Testis (tissue), 3 donors: ENCODE results near the gene PFDN2. TPM values are rescaled to one million over a fixed set of nuclear protein-coding genes. Genes with fewer than 3 reads are reported as not detected.

Experiments
- DNase-seq: peaks from one replicate; pipeline ENCODE4 v3.0.0-alpha.2; 2019
- H3K27ac ChIP-seq, 2 donors: fragments of 200-600 bp; sonication (generic); one replicate each; pipeline ENCODE4 v1.5.1; 2019
- H3K27me3 ChIP-seq: fragments of 200-600 bp; sonication (generic); one replicate; pipeline ENCODE4 v1.5.1; 2019
- H3K36me3 ChIP-seq: fragments of 200-600 bp; sonication (generic); one replicate; pipeline ENCODE4 v1.5.1; 2017; ENCODE audit warnings: low read depth; ENCODE audit errors: missing control alignments
- H3K4me1 ChIP-seq: fragments of 200-600 bp; sonication (generic); one replicate; pipeline ENCODE4 v1.5.1; 2019
- H3K4me3 ChIP-seq, 2 donors: fragments of 200-600 bp; sonication (generic); one replicate each; pipeline ENCODE4 v1.5.1; 2017 to 2019
- H3K9me3 ChIP-seq: fragments of 200-600 bp; sonication (generic); one replicate; pipeline ENCODE4 v1.5.1; 2017
- CTCF ChIP-seq, 3 experiments: fragments of 450-650 bp in 2 of 3; fragments of 200-600 bp in 1 of 3; sonication (generic) in 1 of 3; IDR thresholded peaks; one replicate each; pipeline ENCODE4 v1.5.1; 2016 to 2019; ENCODE audit warnings: antibody characterized with exemption in 3 of 3, mild to moderate bottlenecking in 2 of 3, moderate library complexity in 1 of 3
- POLR2A ChIP-seq: fragments of 450-650 bp; IDR thresholded peaks from one replicate; pipeline ENCODE4 v1.6.1; 2017; ENCODE audit warnings: antibody characterized with exemption, mild to moderate bottlenecking, moderate library complexity
- WGBS, 2 donors: methylation state at CpG; one replicate each; pipeline ENCODE4 v1.1.5; 2018; 5-methylcytosine and 5-hydroxymethylcytosine counted together
- intact Hi-C: fragments of 100-400 bp; cut with DNase I; formaldehyde crosslinking; loops from one replicate; pipeline ENCODE4 v1.15.1; 2023; ENCODE audit warnings: low total_unique reads
- polyA plus RNA-seq: library from polyadenylated mRNA; stranded (reverse); fragments of 350-450 nt; fragmentation: Illumina TruSeq; extraction: RNeasy Lipid Tissue Mini Kit (QIAGEN cat#74804); gene quantifications from one replicate; pipeline ENCODE4 v1.2.3, GENCODE V29; 2014; ENCODE audit warnings: low read depth, low replicate concordance; ENCODE audit not compliant: insufficient read depth
- total RNA-seq, 2 donors: library from RNA; depleted of rRNA; stranded (reverse); fragments of >200 nt; gene quantifications; one replicate each; pipeline ENCODE4 v1.2.3, GENCODE V29; 2016

Gene PFDN2
- total and polyA plus RNA-seq, 3 donors from 2014 or later = 76.8 to 96.3 (median 88.6) TPM

GRCh38 chr1:161094481-161094880, 23.4 kb downstream of the PFDN2 start:
- Histone ChIP-seq H3K27me3 (no peaks in the 10 kb centered on the region), H3K4me1 (peaks cover 5% of the 10 kb centered on the region), H3K9me3 (no peaks in the 10 kb centered on the region), H3K27ac (no peak overlapping the region), H3K4me3 (no peak overlapping the region), H3K36me3 (no peaks in the 10 kb centered on the region)
- TF ChIP-seq CTCF (IDR thresholded peaks at IDR 0.05) = no peak
- TF ChIP-seq POLR2A = no peak
- intact Hi-C loops = loop anchor here (10.0 kb wide), 1 partner anchor 100 kb away; no protein-coding TSS in a partner anchor
- 87 to 96% methylated on average over 14 of the region's 14 CpGs for WGBS, 2 donors
- DNase-seq = no peak

- Histone ChIP-seq H3K36me3 (no peaks in the 10 kb centered on the region), H3K27ac (no peak overlapping the region), H3K9me3 (no peaks in the 10 kb centered on the region), H3K4me1 (peaks cover 5% of the 10 kb centered on the region), H3K27me3 (no peaks in the 10 kb centered on the region), H3K4me3 (no peak overlapping the region)
- WGBS, 2 donors = 87 to 89% methylated on average over 3 of the region's 3 CpGs
- no peak for TF ChIP-seq POLR2A
- TF ChIP-seq CTCF (IDR thresholded peaks at IDR 0.05) = no peak
- intact Hi-C loops = loop anchor here (10.0 kb wide), 1 partner anchor 98 kb away; no protein-coding TSS in a partner anchor
- no peak for DNase-seq
These were observed 25.2 kb downstream of the PFDN2 start for GRCh38 chr1:161092621-161093028.

GRCh38 chr1:161091796-161092507, 25.9 kb downstream of the PFDN2 start:
- H3K27me3 ChIP-seq = no peaks in the 10 kb centered on the region
- no peak overlapping the region for H3K27ac ChIP-seq
- no peaks in the 10 kb centered on the region for H3K4me1 ChIP-seq
- DNase-seq = no peak
- H3K9me3 ChIP-seq = no peaks in the 10 kb centered on the region
- intact Hi-C loops = loop anchor here (10.0 kb wide), 1 partner anchor 97 kb away; no protein-coding TSS in a partner anchor
- WGBS, 2 donors = 95% methylated on average over 7 of the region's 7 CpGs
- no peaks in the 10 kb centered on the region for H3K36me3 ChIP-seq
- H3K4me3 ChIP-seq = no peak overlapping the region
- TF ChIP-seq CTCF (IDR thresholded peaks at IDR 0.05) = no peak
- TF ChIP-seq POLR2A = no peak

GRCh38 chr1:161091093-161091492, 26.7 kb downstream of the PFDN2 start:
- H3K36me3 ChIP-seq = no peaks in the 10 kb centered on the region
- no peak for DNase-seq
- no peaks in the 10 kb centered on the region for H3K9me3 ChIP-seq
- no peaks in the 10 kb centered on the region for H3K4me1 ChIP-seq
- 79 to 91% methylated on average over 5 of the region's 5 CpGs for WGBS, 2 donors
- intact Hi-C loops = loop anchor here (10.0 kb wide), 1 partner anchor 96 kb away; no protein-coding TSS in a partner anchor
- H3K27me3 ChIP-seq = no peaks in the 10 kb centered on the region
- TF ChIP-seq CTCF (IDR thresholded peaks at IDR 0.05) (no peak), POLR2A (no peak)
- no peak overlapping the region for H3K27ac ChIP-seq
- H3K4me3 ChIP-seq = no peak overlapping the region

- no peak for TF ChIP-seq CTCF (IDR thresholded peaks at IDR 0.05)
- TF ChIP-seq POLR2A = no peak
- DNase-seq = no peak
- intact Hi-C loops = loop anchor here (10.0 kb wide), 1 partner anchor 96 kb away; no protein-coding TSS in a partner anchor
- no peaks in the 10 kb centered on the region for H3K9me3 ChIP-seq
- H3K4me1 ChIP-seq = no peaks in the 10 kb centered on the region
- no peak overlapping the region for H3K4me3 ChIP-seq
- no peak overlapping the region for H3K27ac ChIP-seq
- no peaks in the 10 kb centered on the region for H3K36me3 ChIP-seq
- no peaks in the 10 kb centered on the region for H3K27me3 ChIP-seq
- 76 to 77% methylated on average over 3 of the region's 3 CpGs for WGBS, 2 donors
These were observed 27.2 kb downstream of the PFDN2 start for GRCh38 chr1:161090617-161091016.
